ENCODE measurements around the gene FAM217A.

The FAM217A gene

GRCh38 chr6:4084444-4085331 lies 5.8 kb upstream of the FAM217A start:
- no peak for DNase-seq (ENCODE audit: low spot score)

GRCh38 chr6:4074478-4075235 lies 4.3 kb downstream of the FAM217A start:
- DNase-seq (ENCODE audit: low spot score), result no peak

- no peak for DNase-seq (ENCODE audit: low spot score)
These were observed 7.6 kb downstream of the FAM217A start for GRCh38 chr6:4071330-4071729.

GRCh38 chr6:4069199-4069598 lies 9.7 kb downstream of the FAM217A start:
- no peak for DNase-seq (ENCODE audit: low spot score)

- DNase-seq (ENCODE audit: low spot score), result no peak
These were observed 11.3 kb downstream of the FAM217A start for GRCh38 chr6:4067673-4068072.

GRCh38 chr6:4066029-4066755 lies 12.7 kb downstream of the FAM217A start:
- no peak for DNase-seq (ENCODE audit: low spot score)

GRCh38 chr6:4059115-4059777 lies 19.7 kb downstream of the FAM217A start:
- peak; percentile 72 for DNase-seq (ENCODE audit: low spot score)

- DNase-seq (ENCODE audit: low spot score), result no peak
These were observed 21.9 kb downstream of the FAM217A start for GRCh38 chr6:4057036-4057435.

GRCh38 chr6:4055420-4056041 lies 23.4 kb downstream of the FAM217A start:
- peak; percentile 58 for DNase-seq (ENCODE audit: low spot score)

- no peak for DNase-seq (ENCODE audit: low spot score)
These were observed 29.7 kb downstream of the FAM217A start for GRCh38 chr6:4049246-4049645.

- DNase-seq (ENCODE audit: low spot score), result no peak
These were observed 37.5 kb downstream of the FAM217A start for GRCh38 chr6:4041480-4041879.

- no peak for DNase-seq (ENCODE audit: low spot score)
These were observed 39.6 kb downstream of the FAM217A start for GRCh38 chr6:4039348-4039747.

- DNase-seq (ENCODE audit: low spot score), result no peak
These were observed 42.4 kb downstream of the FAM217A start for GRCh38 chr6:4036581-4036980.

GRCh38 chr6:4032475-4032874 lies 46.5 kb downstream of the FAM217A start:
- no peak for DNase-seq (ENCODE audit: low spot score)

GRCh38 chr6:4031442-4031841 lies 47.5 kb downstream of the FAM217A start:
- no peak for DNase-seq (ENCODE audit: low spot score)

- no peak for DNase-seq (ENCODE audit: low spot score)
These were observed 48.3 kb downstream of the FAM217A start for GRCh38 chr6:4030669-4031068.

GRCh38 chr6:4029687-4030086 lies 49.2 kb downstream of the FAM217A start:
- DNase-seq (ENCODE audit: low spot score), result no peak

GRCh38 chr6:4028051-4028450 lies 50.9 kb downstream of the FAM217A start:
- DNase-seq (ENCODE audit: low spot score), result no peak

GRCh38 chr6:4025681-4026080 lies 53.3 kb downstream of the FAM217A start:
- no peak for DNase-seq (ENCODE audit: low spot score)

GRCh38 chr6:4023240-4023639 lies 55.7 kb downstream of the FAM217A start:
- DNase-seq (ENCODE audit: low spot score), result no peak

GRCh38 chr6:4021854-4022695 lies 56.9 kb downstream of the FAM217A start:
- no peak for DNase-seq (ENCODE audit: low spot score)
